DOHH2 (cell line): ENCODE measurements around the gene PYGO1.

ENCODE experiments used
- H3F3A ChIP-seq: fragments of 200-600 bp; sonication (generic), shearing (Covaris generic); 2 replicates; pipeline ENCODE4 v1.6.0; 2016; ENCODE audit warnings: antibody characterized with exemption, mild to moderate bottlenecking; ENCODE audit not compliant: control insufficient read depth, insufficient read depth
- H3K27ac ChIP-seq: fragments of 200-600 bp; sonication (generic); 2 replicates; pipeline ENCODE4 v1.5.1; 2014; ENCODE audit warnings: low read depth, mild to moderate bottlenecking, low read length, moderate library complexity
- H3K27me3 ChIP-seq: fragments of 200-600 bp; sonication (generic); 2 replicates; pipeline ENCODE4 v1.6.1; 2014; ENCODE audit warnings: mild to moderate bottlenecking, low read length, mixed read lengths; ENCODE audit not compliant: control insufficient read depth
- H3K36me3 ChIP-seq: fragments of 200-600 bp; sonication (generic); 2 replicates; pipeline ENCODE4 v1.6.1; 2014; ENCODE audit warnings: mild to moderate bottlenecking, low read length, moderate library complexity, mixed read lengths; ENCODE audit not compliant: control insufficient read depth
- H3K4me1 ChIP-seq: fragments of 200-600 bp; sonication (generic); 2 replicates; pipeline ENCODE4 v1.6.1; 2014; ENCODE audit warnings: mild to moderate bottlenecking, low read length, mixed read lengths; ENCODE audit not compliant: control insufficient read depth
- H3K4me2 ChIP-seq: fragments of 200-600 bp; sonication (generic); 2 replicates; pipeline ENCODE4 v1.6.0; 2014; ENCODE audit warnings: mild to moderate bottlenecking, low read length, moderate library complexity
- H3K4me3 ChIP-seq: fragments of 200-600 bp; sonication (generic); 2 replicates; pipeline ENCODE4 v1.5.1; 2014; ENCODE audit warnings: mild to moderate bottlenecking, low read length, mixed read lengths
- H3K79me2 ChIP-seq: fragments of 200-600 bp; sonication (generic); 2 replicates; pipeline ENCODE4 v1.6.1; 2014; ENCODE audit warnings: mild to moderate bottlenecking, low read length, mixed read lengths; ENCODE audit not compliant: control insufficient read depth
- H3K9me2 ChIP-seq: fragments of 200-600 bp; sonication (generic); replicated peaks from 2 replicates; pipeline ENCODE4 v1.6.1; 2014; ENCODE audit warnings: mild to moderate bottlenecking, low read length, mixed read lengths; ENCODE audit not compliant: control insufficient read depth
- H3K9me3 ChIP-seq: fragments of 200-600 bp; sonication (generic); 2 replicates; pipeline ENCODE4 v1.6.1; 2014; ENCODE audit warnings: antibody characterized with exemption, low read length, mixed read lengths; ENCODE audit not compliant: control insufficient read depth, insufficient read depth
- H4K20me1 ChIP-seq: fragments of 200-600 bp; sonication (generic); 2 replicates; pipeline ENCODE4 v1.6.0; 2014; ENCODE audit warnings: low read depth, mild to moderate bottlenecking, antibody characterized with exemption, low read length, moderate library complexity; ENCODE audit not compliant: control insufficient read depth, insufficient read depth
- CTCF ChIP-seq: fragments of 200-600 bp; sonication (generic); IDR thresholded peaks from one replicate; pipeline ENCODE4 v1.5.1; 2014; ENCODE audit warnings: antibody characterized with exemption, mild to moderate bottlenecking, low read depth, low read length; ENCODE audit not compliant: poor library complexity, severe bottlenecking
- EZH2phosphoT487 ChIP-seq: fragments of 200-600 bp; sonication (generic); IDR thresholded peaks from 2 replicates; pipeline ENCODE4 v1.6.1; 2017; ENCODE audit warnings: borderline replicate concordance, mild to moderate bottlenecking, antibody characterized with exemption, low read length, moderate library complexity, mixed read lengths

The PYGO1 gene

GRCh38 chr15:55632434-55632833 lies 44.3 kb upstream of the PYGO1 start:
- H3K79me2 ChIP-seq = no peaks in the 10 kb centered on the region
- H3K4me1 ChIP-seq = no peaks in the 10 kb centered on the region
- TF ChIP-seq CTCF (no peak), EZH2phosphoT487 (no peak)
- no peaks in the 10 kb centered on the region for H3K27me3 ChIP-seq
- no peaks in the 10 kb centered on the region for H3K9me3 ChIP-seq
- no peak overlapping the region for H3K4me2 ChIP-seq
- no peak overlapping the region for H3K4me3 ChIP-seq
- H3K36me3 ChIP-seq = no peaks in the 10 kb centered on the region
- no peaks in the 10 kb centered on the region for H3F3A ChIP-seq
- no peak overlapping the region for H3K27ac ChIP-seq
- H3K9me2 ChIP-seq = no peaks in the 10 kb centered on the region
- no peaks in the 10 kb centered on the region for H4K20me1 ChIP-seq

GRCh38 chr15:55630858-55631257 lies 42.7 kb upstream of the PYGO1 start:
- Histone ChIP-seq H3K27me3 (no peaks in the 10 kb centered on the region), H3K79me2 (no peaks in the 10 kb centered on the region), H3K4me2 (no peak overlapping the region), H3K27ac (no peak overlapping the region), H3K9me3 (no peaks in the 10 kb centered on the region), H3K9me2 (no peaks in the 10 kb centered on the region), H3K36me3 (no peaks in the 10 kb centered on the region), H3K4me3 (no peak overlapping the region), H4K20me1 (no peaks in the 10 kb centered on the region), H3K4me1 (no peaks in the 10 kb centered on the region), H3F3A (no peaks in the 10 kb centered on the region)
- TF ChIP-seq EZH2phosphoT487 (no peak), CTCF (no peak)

- H3K27ac ChIP-seq = no peak overlapping the region
- H3K36me3 ChIP-seq = no peaks in the 10 kb centered on the region
- no peaks in the 10 kb centered on the region for H3K27me3 ChIP-seq
- H3K4me3 ChIP-seq = no peak overlapping the region
- no peaks in the 10 kb centered on the region for H4K20me1 ChIP-seq
- TF ChIP-seq CTCF = no peak
- TF ChIP-seq EZH2phosphoT487 = no peak
- no peaks in the 10 kb centered on the region for H3K4me1 ChIP-seq
- H3F3A ChIP-seq = no peaks in the 10 kb centered on the region
- H3K79me2 ChIP-seq = no peaks in the 10 kb centered on the region
- no peaks in the 10 kb centered on the region for H3K9me2 ChIP-seq
- H3K4me2 ChIP-seq = no peak overlapping the region
- H3K9me3 ChIP-seq = no peaks in the 10 kb centered on the region
Observed at GRCh38 chr15:55628369-55628730, 40.2 kb upstream of the PYGO1 start.
